ENCODE measurements around the gene RPRD1B.

DNA sequence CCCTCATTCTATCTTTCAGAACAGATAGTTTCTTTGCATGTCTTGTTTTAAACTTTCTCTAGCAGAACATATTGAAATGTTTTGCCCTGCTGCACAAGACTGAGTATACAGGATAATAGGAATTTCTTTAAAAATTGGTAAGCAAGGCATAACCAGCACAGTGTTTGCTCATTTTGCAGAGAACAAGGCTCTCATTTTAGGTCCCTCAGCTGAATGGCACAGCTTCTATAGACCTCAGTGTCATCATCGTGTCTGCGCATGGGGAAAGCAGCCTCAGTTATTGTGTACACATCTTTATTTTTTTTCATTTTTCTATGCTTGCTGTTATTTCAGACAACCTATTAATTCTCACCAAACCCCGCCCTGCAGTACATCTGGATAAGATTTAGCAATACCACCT is 36.0 kb upstream of the RPRD1B start:
- no peak for TF ChIP-seq POU5F1 (IDR thresholded peaks at IDR 0.05; ENCODE audit: low read depth, low read length)
- TF ChIP-seq, protein P1, sequence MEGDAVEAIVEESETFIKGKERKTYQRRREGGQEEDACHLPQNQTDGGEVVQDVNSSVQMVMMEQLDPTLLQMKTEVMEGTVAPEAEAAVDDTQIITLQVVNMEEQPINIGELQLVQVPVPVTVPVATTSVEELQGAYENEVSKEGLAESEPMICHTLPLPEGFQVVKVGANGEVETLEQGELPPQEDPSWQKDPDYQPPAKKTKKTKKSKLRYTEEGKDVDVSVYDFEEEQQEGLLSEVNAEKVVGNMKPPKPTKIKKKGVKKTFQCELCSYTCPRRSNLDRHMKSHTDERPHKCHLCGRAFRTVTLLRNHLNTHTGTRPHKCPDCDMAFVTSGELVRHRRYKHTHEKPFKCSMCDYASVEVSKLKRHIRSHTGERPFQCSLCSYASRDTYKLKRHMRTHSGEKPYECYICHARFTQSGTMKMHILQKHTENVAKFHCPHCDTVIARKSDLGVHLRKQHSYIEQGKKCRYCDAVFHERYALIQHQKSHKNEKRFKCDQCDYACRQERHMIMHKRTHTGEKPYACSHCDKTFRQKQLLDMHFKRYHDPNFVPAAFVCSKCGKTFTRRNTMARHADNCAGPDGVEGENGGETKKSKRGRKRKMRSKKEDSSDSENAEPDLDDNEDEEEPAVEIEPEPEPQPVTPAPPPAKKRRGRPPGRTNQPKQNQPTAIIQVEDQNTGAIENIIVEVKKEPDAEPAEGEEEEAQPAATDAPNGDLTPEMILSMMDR (IDR thresholded peaks at IDR 0.05; ENCODE audit: control extremely low read depth in 1 of 3, insufficient read depth in 1 of 3, low read depth in 1 of 3, low read length in 3 of 3) = no peak
- no peak for TF ChIP-seq EZH2 (IDR thresholded peaks at IDR 0.05; ENCODE audit: low read depth, low read length, severe bottlenecking)
- no peak for TF ChIP-seq CEBPB (IDR thresholded peaks at IDR 0.05; ENCODE audit: low read depth, low read length)
- TF ChIP-seq EGR1 (IDR thresholded peaks at IDR 0.05; ENCODE audit: borderline replicate concordance, low read depth, low read length) = no peak
- TF ChIP-seq TAF7 (optimal IDR thresholded peaks at IDR 0.05; ENCODE audit: borderline replicate concordance, low read depth, low read length) = no peak
- TF ChIP-seq MAX (IDR thresholded peaks at IDR 0.05) = no peak
- TF ChIP-seq YY1 (IDR thresholded peaks at IDR 0.05; ENCODE audit: low read depth, low read length) = no peak
- no peak for TF ChIP-seq SUZ12 (IDR thresholded peaks at IDR 0.05; ENCODE audit: low read length)
- TF ChIP-seq NRF1 (IDR thresholded peaks at IDR 0.05; ENCODE audit: low read depth, low read length) = no peak
- no peak for TF ChIP-seq CHD2 (IDR thresholded peaks at IDR 0.05; ENCODE audit: low read length)
- no peak for TF ChIP-seq RXRA (IDR thresholded peaks at IDR 0.05; ENCODE audit: insufficient read depth, low read depth, low read length)
